Activated T-cell treated with anti-CD3 and anti-CD28 coated beads for 1 hour (primary cell): ENCODE measurements around the gene KHSRP.

Experiments used
- DNase-seq: peaks from one replicate; pipeline ENCODE4 v3.0.0-alpha.2; 2020; ENCODE audit warnings: low read depth

KHSRP gene, protein sequence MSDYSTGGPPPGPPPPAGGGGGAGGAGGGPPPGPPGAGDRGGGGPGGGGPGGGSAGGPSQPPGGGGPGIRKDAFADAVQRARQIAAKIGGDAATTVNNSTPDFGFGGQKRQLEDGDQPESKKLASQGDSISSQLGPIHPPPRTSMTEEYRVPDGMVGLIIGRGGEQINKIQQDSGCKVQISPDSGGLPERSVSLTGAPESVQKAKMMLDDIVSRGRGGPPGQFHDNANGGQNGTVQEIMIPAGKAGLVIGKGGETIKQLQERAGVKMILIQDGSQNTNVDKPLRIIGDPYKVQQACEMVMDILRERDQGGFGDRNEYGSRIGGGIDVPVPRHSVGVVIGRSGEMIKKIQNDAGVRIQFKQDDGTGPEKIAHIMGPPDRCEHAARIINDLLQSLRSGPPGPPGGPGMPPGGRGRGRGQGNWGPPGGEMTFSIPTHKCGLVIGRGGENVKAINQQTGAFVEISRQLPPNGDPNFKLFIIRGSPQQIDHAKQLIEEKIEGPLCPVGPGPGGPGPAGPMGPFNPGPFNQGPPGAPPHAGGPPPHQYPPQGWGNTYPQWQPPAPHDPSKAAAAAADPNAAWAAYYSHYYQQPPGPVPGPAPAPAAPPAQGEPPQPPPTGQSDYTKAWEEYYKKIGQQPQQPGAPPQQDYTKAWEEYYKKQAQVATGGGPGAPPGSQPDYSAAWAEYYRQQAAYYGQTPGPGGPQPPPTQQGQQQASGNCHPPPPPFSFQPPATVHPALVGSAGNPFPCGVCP

DNA sequence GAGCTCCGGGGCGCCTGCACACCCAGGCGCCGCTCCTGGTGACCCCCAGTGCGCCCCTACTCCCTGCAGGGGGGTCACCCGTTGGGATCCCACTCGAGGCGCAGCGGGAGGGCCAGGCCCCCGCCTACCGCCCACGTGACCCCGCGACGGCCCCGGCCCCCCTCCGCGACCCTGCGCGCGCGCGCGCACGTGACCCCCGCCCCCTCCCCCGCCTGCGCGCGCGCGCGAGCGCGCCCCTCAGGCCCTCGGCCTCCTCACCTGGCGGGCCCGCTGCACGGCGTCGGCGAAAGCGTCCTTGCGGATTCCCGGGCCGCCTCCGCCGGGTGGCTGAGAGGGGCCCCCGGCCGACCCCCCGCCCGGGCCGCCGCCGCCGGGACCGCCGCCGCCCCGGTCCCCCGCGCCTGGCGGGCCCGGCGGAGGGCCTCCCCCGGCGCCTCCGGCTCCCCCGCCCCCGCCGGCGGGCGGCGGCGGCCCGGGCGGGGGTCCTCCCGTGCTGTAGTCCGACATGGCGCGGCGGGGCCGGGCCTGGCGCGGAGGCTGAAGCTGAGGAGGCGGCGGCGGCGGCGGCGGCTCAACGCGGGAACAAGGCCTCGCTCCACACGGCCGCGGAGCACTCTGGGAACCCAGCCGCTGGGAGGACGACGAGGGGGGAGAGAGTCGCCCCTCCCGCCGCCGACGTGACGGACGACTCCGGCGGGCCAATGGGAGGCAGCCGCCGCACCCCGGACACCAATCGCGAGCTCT lies at the start of gene KHSRP:
Gene KHSRP, minus strand, starts transcription at position 617 of the 744 bp plus-strand sequence. Its CDS starts 110 bp downstream, at position 507.
- DNase-seq = no peak

DNA sequence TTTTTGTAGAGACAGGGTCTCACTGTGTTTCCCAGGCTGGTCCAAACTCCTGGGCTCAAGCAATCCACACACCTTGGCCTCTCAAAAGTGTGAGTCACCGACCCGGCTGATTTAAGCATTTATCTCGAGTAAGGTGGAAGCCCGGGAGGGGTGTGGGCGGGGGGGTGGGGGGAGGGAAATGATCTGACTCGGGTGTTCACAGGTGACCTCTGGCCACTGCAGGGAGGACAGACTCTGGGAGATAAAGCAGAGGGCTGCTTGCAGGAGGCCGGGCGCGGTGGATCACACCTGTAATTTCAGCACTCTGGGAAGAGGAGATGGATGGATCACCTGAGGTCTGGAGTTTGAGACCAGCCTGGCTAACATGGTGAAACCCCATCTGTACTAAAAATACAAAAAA lies 49.0 kb upstream of the KHSRP start:
- DNase-seq = no peak

DNA sequence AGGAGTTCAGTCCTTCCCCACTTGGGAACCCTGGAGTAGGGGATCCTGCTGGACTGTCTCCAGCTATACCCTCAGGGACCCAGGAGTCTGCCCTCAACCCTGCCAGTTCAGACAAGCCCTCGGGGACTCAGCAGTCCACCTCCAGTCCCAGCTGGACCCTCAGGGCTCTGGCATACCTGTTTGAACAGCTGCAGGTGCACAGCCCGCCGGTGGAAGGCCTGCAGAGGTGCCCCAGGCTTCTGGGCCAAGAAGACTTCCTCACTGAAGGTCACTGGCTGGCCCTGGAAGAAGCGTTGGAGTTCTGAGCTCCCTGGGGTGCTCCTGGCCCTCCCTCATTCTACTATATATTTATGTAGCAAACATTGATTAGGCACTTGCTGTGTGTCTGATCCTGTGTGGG lies 48.1 kb upstream of the KHSRP start:
- DNase-seq = no peak

DNA sequence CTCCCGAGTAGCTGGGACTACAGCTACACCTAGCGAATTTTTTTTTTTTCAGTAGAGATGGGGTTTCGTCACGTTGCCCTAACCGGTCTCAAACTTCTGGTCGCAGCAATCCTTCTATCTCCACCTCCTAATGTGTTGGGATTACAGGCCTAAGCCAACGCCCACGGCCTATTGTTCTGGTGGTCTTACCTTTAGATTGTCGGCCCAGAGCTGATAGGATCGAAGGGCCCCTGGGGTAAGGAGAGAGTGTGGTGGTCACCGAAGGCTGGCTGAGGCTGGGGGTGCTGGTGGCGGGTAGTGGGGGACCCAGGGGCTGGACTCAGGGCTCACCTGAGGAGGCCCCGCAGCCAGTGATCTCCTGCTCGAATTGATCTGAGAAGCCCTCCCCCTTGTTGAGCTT lies 46.5 kb upstream of the KHSRP start:
- DNase-seq = no peak

DNA sequence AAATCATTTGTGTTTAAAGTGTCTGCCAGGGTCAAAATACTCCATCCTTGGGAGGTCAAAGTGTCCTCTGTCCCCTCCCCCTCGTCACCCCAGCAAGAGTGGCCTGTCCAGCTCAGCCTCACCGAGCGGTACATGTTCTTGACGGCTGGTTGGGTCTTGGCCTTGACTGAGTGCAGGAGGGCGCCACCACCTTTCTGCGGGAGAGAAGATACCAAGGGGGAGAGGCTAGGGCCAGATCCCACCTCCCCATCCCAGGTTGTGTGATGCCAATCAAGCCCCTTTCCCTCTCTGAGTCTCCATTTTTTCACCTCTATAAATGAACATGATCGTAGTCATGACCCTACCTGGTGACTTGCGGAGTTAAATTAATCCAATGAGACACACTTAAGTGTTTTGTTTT lies 45.6 kb upstream of the KHSRP start:
- DNase-seq = no peak

DNA sequence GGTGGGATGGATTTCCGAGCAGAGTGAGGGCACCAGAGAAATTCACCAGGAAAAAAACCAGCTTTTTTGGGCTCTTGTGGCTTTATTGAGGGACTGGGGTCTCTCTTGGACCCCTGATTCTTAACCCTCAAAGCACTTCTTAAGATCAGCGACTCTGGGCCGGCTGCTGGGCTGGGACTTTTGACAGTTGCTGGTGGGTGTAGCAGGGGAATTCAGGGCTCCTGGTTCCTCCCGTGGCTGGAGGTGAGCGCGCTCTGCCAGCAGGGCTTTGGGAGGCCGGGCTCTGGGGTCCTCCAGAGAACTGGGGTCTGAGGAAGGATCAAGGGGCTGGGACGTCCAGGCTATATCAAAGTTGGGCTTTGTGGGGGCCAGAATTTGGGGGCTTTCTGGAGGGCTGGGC lies 42.8 kb upstream of the KHSRP start:
- no peak for DNase-seq

DNA sequence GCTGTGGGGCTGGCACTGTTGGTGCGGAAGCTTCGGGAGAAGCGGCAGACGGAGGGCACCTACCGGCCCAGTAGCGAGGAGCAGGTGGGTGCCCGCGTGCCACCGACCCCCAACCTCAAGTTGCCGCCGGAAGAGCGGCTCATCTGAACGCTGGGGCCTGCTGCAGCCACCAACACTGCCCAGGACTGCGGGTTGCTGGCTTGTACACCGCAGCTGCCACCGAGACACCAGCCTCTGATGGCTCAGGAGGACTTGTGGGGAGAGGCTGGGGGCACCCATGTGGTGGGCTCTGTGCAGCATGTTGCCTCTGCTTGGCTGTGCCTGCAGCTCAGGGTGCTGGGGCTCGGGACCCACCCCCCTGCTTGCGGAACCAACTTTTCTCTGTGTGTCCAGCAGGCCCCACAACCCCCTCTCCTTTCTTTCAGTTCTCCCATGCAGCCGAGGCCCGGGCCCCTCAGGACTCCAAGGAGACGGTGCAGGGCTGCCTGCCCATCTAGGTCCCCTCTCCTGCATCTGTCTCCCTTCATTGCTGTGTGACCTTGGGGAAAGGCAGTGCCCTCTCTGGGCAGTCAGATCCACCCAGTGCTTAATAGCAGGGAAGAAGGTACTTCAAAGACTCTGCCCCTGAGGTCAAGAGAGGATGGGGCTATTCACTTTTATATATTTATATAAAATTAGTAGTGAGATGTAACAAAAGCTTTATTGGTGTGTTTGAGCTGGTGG lies 42.1 kb upstream of the KHSRP start:
- no peak for DNase-seq

DNA sequence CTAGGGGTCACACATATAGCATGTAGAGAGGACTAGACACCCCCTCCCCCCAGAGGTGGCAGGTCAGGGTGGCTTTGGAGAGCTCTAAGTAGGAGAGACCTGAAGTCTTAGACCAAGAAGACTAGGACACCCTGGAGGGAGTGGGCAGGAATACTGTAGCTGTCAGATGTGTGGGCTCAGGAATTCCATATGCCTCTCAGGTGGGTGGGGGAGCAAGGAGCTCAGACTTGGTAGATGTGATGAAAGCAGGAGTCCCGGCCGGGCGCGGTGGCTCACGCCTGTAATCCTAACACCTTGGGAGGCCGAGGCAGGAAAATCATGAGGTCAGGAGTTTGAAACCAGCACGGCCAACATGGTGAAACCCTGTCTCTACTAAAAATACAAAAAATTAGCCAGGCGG lies 41.1 kb upstream of the KHSRP start:
- DNase-seq = no peak

DNA sequence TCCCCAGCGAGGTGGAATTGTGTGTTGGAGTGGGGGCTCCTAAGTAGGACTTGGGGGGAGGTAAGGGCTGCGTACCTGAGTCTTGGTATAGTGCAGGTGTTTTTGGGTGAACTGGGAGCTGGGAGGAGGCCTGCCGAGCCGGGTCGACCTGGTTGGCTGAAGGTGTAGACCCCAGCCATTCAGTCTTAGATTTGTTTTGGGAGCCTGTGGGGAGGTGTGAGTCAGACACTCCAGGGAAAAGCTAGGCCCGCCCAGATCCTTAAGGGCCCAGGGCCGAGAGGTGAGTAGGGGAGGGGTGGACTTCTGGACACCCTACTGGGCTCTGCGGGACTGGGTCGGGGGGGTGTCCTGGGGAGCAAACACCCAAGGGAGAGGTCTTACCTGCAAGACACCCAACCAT lies 40.4 kb upstream of the KHSRP start:
- DNase-seq = no peak

DNA sequence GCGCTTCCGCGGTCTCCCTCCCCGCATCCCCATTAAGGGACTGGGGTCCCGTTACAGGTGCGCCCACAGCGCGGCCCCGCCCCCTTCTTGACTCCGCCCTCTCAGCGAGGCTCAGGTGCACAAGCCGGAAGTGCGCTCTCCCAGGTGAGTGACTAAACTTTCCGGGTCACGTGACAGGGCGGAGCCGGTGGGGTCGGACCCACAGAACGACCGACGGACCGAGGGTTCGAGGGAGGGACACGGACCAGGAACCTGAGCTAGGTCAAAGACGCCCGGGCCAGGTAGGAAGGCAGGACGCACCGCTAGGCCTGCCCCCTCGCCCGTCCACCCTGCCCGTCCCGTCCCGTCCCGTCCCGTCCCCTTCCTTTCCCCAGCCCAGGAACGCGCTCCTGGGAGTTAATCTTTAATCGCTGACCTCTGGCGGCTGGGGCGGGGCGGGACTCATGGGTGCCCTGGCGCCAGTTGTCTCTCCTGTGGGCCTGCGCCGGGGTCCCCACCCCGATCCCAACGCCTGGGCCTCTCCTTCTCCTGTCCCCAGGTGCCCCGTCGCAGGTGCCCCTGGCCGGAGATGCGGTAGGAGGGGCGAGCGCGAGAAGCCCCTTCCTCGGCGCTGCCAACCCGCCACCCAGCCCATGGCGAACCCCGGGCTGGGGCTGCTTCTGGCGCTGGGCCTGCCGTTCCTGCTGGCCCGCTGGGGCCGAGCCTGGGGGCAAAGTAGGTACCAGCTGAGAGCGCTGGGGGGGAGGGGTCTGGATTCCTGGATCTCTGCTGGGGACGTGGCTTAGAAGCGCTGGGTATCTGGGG lies 39.7 kb upstream of the KHSRP start, which contains the start of gene CRB3:
Gene CRB3, plus strand, starts transcription at position 202 of the 804 bp plus-strand sequence. Its CDS starts 431 bp downstream, at position 633.
- DNase-seq = peak; percentile 48

DNA sequence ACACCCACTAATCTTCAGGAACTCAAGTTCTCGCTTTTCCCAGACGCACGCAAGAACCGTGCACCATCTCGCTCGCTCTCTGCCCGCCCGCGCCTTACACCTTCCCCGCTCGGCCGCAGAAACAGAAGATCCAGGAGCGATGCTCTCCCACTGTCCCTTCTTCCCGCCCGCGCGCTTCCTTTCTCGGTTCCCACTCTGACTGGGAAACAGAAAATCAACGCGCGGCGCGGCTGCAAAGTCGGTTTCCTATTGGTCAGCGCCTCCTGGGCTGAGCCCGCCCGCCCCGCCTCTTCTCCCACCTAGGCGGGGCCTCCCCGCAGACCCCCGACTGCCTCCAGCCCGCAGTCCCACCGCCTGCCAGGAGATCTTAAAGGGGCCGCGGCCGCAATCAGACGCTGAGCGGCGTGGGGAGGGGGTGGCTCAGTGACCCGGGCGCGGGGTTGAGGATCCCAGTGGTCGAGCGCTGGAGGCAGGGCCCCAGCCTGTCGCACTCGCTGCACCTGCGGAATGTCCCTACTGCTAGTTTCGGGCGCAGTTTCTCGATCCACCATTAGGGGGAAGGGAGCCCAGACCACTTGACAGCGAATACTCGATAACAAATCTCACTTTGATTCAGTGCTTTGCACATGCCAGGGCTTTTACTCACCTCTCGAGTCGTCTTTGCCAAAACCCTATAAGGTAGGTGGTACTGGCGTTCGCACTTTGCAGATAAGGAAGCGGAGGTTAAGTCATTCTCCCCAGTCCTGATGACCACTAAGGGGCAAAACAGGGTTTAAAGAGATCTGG lies 35.7 kb upstream of the KHSRP start:
- peak; percentile 95 for DNase-seq

DNA sequence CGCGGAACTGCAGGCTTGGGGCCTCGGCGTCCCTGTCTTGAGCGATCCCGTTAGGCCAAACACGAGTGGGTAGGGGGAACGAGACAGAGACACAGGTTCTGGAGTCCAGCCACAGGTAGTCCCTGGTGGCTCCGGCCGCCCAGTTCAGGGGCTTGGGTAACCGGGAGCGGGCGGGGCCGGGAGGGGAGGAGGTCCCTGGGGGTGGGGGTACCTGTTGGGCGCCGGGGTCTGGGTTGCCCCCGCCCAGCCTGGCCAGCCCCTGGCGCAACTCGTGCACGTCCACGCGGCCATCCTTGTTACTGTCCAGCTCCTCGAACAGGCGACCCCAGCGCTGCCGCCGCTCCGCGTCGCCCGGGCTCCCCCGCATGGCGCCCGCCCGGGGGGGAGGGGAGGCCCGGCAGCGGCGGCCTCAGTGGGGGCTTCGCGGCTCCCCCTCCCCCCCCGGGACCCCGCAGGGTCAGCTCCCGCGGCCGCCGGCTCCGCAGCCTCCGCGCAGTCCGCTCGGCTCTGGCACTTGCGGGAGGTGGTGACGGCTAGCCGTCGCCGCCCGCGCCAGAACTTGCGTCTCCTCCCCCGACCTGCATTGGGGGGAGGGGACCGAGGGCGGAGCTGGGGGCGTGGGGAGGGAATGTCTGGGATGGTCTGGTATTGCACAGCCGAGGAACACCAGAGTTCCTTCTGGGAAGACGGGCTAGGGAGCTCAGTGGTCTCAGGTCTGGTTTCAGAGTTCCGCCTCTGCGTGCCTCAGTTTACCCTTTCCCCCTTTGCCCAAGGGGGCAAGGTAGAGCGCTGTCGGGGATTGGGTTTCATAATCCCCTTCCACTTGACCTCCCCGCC lies 34.9 kb upstream of the KHSRP start, which contains the start of gene SLC25A23:
Gene SLC25A23, minus strand, starts transcription at position 531 of the 837 bp plus-strand sequence. Its CDS starts 164 bp downstream, at position 367.
- DNase-seq = peak; percentile 45

DNA sequence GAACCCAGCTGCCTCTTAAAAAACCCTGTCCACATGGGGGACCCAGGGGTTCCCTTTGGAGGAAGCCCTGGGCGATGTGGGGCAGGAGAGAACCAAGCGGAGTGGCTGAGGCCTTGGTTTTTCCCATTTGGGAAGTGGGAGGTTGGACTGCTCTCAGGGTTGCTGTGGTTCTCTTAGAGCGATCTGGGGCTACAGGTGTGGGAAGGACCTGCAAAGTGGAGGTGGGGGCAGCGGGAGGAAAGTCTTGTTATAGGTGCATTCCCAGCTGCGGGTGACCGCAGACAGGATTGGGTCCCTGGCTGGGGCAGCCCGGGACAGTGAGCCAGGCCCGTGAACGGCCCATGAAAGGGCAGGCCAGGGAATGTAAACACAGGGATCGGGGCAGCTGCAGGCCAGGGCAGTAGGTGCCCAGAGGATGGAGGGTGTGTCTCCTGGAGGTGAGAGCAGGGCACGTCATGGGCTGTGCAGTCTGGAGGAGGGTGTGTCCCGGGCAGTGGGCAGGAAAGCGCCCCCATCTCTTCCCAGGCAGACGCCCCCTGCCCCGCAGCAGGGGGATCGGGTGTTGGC lies 34.2 kb upstream of the KHSRP start:
- DNase-seq = no peak

DNA sequence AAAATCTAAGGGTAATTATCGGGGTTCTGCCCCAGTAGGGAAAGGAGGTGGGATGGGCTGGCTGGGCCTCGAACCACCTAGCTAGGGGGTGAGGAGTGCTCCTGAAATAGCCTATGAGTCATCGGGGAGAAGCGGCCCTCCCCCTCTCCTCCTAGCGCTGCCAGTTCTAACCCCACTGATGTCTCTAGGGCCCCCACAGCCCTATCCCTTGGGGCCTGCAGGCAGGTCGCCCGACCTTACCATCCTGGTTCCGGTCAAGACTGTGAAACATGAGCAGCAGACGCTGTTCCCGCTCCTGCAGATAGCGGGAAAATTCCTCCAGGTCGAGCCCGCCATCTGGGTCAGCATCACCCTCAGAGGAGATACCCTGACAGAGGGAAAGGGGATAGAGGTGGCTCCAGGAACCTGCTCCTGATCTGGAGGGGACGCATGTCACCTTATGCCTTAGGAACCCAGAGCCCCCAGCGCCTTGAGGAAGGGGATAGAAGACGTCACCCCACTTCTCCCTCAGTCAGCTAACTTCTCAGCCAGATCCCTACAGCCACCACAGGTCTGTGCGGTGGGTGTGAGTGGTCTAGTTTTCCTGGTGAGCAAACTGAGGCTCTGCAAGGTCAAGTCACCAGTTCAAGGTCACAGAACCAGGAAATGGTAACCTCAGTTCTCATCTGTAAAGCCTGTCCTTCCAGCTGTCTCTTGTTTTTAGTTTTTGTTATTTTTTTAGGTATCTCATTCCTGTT lies 33.5 kb upstream of the KHSRP start:
- DNase-seq = no peak

DNA sequence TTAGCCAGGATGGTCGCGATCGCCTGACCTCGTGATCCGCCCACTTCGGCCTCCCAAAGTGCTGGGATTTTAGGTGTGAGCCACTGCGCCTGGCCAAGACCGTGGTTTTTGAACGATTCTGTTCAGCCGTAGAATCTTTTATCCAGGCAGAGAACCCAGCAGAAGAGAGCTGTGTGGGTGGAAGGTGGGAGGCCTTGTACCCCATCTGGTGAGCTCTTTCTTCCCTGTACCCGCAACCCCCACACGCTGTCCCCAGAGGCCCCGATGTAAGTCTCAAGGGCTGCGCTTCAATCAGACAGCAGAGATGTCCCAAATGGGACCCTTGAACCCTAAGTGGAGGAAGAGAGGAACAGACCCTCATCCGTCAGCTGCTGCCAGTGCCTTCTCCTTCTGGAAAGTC lies 31.3 kb upstream of the KHSRP start:
- no peak for DNase-seq

DNA sequence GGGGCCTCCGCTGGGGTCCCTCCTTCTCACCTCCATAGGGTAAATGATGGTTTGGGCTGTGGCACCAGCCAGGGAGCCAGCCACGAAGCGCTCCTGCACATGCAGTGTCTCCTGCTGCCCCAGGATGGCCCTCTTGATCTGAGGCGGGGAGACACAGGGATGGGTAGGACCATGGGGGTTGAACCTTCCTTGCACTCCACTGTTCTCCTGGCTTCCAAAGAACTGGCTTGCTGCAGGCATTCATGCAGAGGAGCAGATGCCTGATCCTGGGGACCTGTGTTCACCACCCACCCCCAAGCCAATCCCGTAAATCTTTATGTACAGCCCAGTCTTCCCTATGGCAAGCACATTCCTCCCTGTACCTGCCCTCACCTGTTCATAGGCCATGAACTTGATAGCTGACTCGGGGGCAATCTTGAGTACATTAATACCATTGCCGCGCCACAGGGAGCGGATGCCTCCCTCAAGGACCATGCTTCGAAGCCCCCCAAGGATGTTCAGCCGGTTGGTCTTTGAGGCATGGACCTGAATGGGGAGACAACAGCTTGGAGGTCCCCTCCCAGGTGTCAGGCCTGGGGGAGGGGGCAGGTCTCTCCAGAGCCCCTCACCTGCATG lies 29.4 kb upstream of the KHSRP start:
- no peak for DNase-seq

DNA sequence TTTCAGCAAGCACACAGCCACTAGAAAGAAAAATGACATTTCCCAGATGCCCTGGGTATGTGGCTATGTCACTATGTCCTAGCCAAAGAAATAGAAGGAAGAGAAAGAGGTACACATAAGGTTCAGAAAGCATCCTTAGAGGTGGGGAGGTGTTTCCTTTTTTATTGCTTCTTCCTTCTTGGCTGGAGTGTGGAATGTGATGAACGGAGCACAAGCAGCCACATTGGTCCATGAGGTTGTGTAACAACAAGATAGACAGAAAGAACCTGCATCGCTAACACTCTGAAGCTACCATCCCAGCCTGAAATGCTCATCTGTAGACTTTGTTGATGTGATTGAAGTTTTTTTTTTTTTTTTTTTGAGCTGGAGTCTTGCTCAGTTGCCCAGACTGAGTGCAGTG lies 28.3 kb upstream of the KHSRP start:
- no peak for DNase-seq

DNA sequence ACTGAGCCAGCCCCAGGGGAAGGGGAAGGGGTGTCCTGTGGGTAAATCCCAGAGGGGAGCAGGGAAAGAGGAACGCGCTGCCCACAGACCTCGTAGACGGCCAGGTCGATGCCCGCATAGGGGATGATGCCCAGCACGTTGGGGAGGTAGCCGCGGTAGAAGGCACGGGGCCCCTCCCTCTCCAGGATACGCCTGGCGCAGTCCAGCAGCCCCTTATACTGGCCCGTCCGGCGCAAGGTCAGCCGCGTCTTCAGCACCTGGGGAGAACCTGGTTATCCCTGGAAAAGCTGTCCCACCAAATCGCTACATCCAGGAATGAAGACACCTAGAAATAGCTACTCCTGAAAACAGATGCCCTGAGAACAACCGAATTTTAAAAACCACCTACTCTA lies 27.6 kb upstream of the KHSRP start:
- DNase-seq = no peak
